NCI-H446 (cell line): Measurements from ENCODE around the gene CHST3.
"Not testable (repeated sequence)": the region's sequence is repeated elsewhere in the genome, so short reads cannot be mapped to it uniquely, and the experiment has no call there.

Source experiments
- DNase-seq, 2 experiments: peaks; one replicate each; lab custom pipeline; 2025; lab: John Stamatoyannopoulos, UW

CHST3 gene

DNA sequence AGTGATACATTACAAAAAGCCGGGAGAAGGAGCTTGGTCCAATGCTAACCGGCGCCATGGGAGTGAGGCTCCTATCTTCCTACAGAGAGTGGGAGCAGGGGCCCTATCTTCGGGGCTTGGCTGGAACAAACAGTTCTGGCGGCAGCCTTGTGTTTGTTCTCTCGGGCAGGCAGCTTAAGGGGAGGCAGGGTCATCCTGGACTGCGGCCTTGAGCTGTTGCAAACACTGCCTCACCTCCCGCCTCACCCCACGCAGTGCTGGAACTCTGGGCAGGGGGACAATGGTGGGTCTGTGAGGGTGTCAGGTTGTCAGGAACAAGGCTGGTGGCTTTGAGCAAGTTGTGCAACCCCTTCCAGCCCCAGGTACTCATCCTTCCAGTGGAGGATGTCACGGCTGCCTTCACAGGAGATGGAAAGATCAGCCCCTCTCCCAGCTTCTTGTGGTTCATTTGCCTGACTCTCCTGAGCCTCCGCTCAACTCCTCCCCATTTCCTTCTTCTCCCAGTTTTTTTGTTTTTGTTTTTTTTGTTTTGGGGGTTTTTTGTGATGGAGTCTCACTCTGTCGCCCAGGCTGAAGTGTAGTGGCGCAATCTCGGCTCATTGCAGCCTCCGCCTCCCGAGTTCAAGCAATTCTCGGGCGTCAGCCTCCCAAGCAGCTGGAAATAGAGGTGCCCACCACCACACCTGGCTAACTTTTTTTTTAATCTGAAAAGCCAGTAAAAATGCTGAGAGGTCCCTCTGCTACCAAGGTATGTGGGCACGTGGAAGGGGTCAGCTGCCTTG, 66.8 kb downstream of the CHST3 start:
- no peak for DNase-seq

DNA sequence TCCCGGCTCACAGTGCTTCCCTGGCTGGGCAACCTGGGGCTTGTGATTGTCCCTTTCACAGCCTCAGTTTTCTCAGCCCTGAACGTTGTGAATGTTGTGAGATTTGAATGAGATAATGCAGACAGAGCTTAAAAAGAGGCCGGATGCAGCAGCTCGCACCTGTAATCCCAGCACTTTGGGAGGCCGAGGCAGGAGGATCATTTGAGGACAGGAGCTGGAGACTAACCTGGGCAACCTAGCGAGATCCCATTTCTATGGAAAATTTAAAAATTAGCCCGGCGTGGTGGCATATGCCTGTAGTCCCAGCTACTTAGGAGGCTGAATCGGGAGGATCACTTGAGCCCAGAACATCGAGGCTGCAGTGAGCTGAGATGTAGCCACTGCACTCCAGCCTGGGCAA, 67.5 kb downstream of the CHST3 start:
- no peak for DNase-seq

DNA sequence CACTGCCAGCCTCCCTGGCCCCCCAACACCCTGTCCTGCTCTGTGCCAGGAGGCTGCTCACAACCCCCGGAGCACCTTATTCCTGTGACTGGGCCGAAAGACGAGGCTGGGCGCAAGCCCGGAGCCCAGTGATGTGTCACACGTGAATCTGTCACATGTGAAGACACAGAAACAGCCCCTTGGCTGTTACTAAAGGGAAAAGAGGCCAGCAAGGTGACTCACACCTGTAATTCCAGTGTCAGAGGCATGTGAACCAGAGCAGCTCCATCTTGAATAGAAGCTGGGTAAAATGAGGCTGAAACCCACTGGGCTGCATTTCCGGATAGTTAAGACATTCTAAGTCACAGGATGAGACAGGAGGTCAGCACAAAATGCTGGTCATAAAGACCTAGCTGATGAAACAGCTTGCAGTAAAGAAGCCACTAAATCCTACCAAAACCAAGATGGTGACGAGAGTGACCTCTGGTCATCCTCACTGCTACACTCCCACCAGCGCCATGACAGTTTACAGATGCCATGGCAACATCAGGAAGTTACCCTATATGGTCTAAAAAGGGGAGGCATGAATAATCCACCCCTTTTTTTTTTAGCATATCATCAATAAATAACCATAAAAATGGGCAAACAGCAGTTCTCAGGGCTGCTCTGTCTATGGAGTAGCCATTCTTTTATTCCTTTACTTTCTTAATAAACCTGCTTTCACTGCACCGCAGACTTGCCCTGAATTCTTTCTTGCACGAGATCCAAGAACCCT, 68.4 kb downstream of the CHST3 start:
- DNase-seq, result not testable (repeated sequence)

DNA sequence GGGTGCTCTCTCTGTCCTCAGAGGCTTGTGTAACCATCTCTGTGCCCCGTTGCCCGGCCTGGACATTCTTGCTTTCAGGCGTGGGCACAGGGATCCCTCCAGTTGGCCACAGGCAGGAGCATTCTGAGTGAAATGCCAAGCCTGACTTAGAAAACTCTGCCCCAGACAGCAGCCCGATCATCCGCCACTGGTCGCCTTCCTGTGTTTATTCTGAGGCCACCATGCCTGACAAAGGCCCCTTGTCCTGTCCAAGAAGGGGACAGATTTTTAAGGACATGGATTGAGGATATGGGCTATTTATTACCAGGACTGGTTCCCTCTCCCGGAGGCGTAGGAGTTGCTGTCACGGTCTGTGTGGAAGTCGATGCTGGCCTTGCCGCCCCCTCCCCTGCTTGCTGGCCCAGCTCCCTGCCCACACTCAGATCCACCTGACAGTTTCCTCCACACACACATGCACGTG, 69.9 kb downstream of the CHST3 start:
- DNase-seq, result no peak

DNA sequence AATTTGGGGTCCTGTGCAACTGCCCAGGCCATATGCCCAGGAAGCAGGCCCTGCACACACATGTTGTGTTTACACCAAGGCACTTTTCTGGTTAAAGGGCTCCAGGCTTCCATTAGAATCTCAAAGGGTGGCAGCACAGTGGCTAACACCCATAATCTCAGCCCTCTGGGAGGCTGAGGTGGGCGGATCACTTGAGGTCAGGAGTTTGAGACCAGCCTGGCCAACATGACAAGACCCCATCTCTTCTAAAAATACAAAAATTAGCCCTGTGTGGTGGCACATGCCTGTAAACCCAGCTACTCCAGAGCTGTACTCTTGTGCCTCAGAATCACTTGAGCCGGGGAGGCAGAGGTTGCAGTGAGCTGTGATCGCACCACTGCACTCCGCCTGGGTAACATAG, 70.6 kb downstream of the CHST3 start:
- DNase-seq, result no peak

DNA sequence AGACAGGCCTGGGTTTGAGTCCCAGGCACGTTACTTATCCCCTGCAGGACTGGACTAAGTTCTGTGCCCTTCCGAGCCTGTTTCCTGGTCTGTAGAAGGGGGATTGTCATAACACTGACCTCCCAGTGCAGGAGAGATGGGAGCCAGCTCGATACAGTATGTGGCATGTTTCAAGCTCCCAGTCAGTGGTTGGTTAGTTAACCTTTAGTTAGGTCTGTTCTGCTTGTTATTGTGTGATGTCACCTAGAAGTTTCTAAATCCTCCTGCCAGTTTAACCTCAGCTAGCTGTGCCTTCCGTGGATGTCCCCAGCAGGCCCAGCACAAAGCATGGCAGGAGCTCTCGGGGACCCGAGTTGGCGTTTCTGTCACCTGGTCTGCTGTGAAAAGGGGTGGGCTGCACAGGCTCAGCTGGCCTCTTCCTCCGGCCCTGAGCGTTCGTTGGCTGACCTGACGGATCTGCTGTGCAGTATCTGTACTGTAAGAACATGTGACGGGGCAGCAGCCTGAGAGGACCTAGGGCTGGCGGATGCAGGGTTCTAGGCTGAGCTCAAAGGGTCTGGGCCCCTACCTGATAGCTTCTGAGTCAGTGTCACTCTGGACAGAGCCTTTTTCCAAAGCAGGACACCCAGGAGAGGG, 71.2 kb downstream of the CHST3 start:
- DNase-seq, result no peak

DNA sequence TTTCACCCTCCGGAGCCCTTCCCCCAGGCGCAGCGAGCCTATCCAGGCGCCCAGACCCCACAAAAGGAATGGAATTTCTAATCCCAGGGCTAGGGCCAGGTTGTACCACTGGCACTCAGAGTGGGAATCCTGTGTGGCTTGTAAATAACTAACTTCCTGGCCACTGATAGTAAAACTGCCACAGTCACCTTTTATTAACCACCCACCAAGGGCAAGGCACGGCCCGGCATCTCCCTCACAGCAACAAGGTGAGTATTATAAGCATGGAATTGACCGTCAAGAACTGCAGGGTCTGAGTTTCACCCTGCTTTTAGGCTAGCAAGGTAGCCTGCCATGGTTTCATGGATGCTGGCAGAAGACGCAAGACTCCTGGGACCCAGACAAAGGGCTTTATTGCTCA, 73.1 kb downstream of the CHST3 start:
- DNase-seq, result no peak

DNA sequence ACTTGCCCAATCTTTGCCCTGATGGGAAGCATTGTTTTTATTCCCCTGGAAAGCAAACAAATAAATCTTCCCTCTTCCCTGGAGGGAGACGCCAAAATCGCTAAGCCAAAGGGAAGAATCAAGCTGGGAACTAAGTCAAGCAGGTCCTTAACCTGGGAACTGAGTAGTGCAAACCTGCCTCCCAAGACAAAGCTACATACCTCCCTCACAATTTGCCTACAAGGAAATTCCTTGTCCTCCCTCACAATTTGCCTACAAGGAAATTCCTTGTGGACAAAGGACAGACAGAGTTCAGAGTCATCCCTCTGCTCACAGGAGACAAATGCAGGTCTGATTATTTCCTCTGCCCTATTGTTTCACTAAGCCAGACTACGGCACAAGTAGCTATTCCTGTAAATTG, 73.6 kb downstream of the CHST3 start:
- no peak for DNase-seq

DNA sequence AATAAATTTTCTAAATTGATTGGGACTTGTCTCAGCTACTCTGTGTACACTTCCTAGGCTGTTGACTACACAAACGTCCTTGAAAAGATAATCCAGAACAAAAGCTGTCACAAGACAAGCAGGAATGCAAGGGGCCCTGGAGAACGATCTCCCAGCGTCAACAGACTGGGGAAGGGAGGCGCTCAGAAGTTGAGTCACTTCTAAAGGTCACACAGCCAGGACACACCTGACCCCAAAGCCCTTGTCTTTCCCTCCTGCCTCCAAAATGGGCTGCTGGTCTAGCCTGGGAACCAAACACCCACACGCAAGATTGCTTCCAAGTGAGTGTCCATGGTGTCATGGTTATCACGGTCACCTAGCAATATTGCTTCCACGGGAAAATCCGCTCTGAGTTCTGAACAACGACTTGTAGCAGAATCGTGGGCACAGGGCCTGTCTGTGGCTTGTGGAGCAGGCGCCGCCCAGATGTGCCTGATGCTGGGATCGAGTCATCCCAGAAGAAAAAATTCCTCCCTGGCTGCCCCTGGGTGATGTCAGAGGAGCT, 74.3 kb downstream of the CHST3 start:
- DNase-seq, result no peak

DNA sequence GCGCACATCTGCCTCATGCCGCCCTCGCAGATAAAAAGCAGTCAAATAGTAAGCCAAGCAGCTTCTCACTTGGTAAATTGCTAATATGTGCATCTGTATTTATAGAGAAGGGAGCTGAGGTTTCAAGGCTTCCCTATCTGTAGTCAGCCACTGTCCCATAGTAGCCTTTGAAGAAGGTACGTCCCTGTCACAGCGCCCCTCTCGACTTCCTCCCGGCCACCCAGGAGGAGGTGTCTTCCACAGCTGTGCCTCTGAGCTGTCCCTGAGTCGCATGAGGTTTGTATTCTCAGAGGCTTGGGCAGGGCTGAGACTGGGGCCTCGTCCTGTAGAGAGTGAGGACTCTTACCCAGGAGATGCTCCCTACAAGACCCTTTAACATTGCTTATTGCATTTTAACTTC, 75.2 kb downstream of the CHST3 start:
- no peak for DNase-seq

DNA sequence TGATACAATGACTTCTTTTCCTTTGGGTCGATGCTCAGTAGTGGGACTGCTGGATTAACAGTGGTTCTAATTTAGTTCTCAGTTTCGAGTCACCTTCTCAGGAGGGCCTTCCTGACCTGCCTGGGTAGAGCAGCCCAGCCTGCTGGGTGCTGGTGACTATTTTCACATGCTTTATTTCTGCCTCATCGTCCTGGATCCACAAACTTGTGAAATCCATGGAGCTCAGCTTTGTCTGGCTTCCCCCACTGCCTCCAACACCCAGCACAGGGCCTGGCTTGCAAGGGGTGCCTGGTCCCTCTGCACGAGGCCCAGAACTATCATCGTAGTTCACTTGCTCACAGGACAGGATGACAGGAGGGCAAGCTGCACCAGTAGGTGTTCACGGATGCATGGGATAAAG, 77.3 kb downstream of the CHST3 start:
- DNase-seq, result no peak

DNA sequence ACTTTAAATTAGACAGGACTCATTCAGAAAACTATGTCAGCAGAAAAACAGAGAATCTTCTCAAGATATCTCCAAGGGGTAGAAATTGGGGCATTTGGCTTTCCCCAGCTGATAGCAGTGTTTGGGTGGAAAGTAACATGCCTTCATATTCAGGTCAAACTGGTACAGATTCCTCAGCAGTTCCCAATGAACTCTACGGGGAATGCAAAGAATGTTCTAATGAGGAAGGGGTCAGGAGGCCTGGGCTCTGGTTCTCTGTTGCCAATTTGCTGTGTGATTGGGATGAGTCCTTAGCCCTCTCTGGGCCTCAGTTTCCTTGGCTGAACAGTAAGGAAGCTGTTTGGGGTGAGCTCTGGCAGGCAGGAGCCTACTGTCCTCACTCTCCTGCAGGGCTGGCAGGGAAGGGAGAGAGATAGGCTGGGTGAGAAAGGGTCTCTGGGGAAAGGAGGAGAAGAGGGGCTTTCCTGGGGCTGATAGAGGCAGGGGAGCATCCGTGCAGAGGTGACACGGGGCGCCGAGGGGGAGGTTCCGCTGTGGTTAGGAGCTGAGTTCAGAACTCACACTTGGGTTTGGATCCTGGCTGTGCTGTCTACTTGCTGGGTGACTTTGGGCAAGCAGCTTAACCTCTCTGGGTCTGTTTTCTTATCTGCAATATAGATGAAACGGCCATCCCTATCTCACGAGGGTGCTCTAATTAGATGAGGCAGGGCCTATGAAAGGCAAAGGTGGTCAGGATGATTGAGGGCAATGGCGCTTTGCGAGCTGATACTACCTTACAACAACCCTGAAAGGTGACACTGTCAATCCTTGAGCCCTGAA, 79.0 kb downstream of the CHST3 start:
- no peak for DNase-seq

DNA sequence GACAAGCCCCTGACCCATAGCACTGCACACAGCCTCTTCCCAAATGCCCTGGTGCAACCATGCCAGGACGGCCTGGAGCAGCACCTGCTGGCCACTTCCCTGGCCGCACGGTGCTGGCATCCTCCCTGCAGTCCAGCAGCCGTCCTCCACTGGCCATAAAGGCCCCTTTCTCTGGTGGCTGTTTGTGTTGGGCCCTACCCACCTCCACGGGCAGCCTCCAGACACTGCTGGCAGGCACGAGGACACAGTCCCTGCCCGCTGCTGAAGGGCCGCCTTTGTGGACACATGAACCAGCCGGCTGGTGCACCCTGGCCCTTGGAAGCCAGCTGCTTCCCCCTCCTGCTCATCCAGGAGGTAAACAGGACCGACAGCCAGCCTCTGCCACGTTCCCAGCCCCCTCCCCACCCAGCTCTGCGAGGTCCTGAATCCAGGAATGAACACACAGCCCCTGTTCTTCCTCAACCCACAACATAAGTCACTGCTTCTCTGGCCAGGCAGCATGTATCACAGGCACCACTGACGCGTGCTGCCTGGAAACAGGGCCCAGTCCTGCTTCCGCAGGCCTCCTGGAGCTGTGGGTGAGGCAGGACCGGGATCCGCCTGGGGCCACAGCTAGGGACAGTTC, 80.3 kb downstream of the CHST3 start:
- no peak for DNase-seq

DNA sequence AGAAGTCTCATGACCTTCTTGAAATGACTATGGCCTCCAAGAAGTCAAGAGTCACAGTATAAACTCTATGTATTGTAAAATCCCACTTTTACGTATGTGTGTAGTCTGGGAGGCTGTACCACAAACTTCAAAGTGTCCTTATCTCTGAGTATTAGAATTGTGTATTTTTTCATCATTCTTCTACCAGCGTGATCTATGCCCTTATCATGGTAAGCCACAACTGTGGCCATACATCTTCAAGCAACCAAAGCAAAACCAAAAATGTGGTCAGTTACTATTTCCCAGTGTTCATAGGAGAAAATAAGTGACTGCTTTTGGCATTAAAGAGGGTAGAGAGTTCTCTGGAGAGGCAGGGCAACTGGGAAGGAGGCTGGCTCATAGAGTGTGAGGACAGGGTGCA, 81.4 kb downstream of the CHST3 start:
- no peak for DNase-seq

DNA sequence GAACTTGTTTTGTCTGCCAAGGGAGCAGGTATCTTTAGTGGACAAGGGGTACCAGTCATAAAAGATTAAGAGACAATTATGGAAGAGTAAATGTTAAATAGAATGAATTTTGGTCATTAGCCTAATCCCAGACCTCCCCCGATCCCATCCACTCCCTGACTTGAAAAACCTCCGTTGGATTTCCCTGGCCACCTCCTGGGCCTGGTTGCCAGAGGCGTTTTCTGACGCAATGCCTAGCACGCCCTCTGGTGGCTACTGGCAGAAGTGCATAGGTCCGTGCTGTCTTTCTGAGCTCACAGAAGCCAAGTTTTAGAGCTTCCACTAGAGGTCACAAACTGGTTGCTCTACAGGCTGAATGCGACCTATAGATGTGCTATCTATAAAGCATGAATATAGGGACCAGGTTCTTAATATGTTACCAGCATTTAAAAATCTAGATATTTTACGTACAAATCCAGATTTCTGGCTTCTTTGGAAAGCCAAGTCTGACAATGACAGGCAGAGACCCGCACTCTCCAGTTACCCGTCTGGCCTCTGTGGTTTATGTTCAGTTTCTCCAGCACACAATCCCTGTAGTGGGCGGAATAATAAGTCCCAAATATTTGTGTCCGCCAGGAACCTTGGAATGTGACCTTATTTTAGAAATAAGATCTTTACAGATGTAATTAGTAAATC, 84.4 kb downstream of the CHST3 start:
- peak; percentile 58 to 87 for DNase-seq

DNA sequence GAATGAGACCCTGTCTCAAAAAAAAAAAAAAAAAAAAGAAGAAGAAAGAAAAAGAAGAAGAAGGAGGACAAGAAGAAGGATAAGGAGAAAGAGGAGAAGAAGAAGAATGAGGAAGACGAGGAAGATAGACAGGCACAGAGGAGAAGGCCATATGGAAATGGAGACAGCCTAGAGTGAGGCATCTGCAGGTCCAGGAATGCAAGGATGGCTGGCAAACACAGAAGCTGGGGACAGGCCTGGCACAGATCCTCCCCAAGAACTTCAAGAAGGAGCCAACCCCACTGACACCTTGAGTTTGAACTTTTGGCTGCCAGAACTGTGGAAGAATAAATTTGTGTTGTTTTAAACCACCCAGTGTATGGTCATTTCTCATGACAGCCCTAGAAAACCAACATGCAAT, 85.3 kb downstream of the CHST3 start:
- no peak for DNase-seq

DNA sequence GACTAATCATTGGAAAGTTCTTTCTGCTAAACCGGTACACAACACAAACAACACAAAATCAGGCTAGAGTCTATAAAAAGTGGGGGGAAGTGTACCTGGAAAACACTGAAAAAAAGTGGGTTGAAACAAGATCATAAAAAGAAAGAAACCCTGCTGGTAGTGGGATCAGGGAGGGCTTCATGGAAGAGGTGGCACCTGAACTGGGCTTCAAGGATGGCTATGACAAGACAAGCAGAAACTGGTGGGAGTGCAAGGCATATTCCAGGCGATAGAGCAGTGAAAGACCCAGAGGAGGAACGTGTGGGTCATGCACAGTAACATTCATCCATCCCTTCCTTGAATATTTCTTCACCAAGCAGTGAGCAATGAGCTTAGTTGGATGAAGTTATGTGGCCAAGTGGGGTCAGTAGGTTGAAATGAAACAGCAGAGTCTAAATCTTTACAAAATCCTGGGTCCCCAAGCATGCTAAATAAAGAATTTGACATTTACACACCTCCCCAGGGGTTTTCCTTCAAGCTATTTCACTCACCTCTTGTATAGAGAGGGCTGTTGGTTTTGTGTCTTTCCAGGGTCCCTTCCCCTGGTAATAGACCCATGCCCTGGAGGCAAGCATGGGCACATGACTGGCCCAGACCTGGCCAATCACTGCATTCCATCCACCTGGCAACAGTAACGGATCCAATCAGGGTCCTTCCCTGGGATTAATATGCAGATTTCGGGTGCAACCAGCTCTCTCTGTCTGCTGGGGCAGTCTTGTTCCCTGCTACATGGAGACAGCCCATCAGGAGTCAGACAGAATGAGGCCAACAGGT, 86.0 kb downstream of the CHST3 start:
- no peak for DNase-seq

DNA sequence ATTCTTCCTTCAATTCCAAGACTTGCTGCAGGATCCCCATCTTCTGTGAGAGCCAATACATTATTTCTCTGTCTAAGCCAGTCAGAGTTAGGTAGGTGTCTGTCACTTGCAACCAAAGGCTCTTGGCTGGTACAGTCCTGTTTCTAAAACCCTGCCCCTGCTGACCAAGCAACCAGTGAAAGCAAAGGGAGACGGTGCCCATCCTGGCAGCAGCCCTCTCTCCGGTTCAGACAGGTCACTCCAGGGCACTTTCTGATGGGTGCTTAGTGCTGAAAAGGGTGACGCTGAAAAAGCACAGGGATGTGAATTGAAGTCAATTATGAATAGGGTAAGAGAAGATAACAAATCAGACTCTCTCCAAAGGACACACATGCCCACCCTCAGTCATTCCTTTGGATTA, 86.7 kb downstream of the CHST3 start:
- no peak for DNase-seq

DNA sequence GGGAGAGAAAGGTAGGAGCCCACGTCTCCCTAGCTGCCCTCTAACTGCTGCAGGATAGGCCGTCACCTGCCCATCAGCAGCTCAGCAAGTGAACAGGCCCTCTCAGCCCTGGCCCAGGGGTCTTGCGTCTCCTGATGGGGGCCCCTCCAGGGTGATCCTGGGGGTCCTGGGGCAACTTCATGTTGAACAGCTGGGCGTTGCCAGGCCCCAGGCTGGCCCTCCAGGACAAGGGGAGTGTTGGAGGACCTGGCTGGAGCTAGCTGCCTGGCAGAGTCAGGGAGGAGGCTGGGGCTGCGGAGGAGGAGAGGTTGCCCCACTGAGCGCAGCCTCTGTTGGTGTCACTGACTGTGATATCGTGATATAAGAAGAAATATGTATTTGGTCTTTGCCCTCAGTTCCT, 89.5 kb downstream of the CHST3 start:
- DNase-seq, result no peak

DNA sequence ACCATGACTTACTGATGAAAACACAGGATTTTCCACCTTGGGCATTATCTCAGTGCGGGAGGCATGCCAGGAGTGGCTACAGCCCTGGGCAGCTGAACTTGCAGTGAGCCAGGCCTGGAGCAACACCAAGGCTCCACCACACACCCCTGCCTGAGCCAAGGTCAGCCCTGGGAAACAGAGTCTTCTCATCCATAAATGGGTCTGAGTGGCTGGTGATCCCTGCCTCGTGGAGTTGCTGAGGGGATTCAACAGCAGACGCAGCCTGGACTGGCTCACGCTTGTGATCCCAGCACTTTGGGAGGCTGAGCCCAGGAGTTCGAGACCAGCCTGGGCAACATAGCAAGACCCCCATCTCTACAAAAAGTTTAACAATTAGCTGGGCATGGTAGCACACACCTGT, 91.9 kb downstream of the CHST3 start:
- no peak for DNase-seq
